ES-I3 (cell line): ENCODE data around the gene TSPAN18.

ENCODE experiments used
- H3K36me3 ChIP-seq: 2 replicates; pipeline ENCODE4 v1.6.1; 2013; ENCODE audit warnings: mild to moderate bottlenecking, low read length, control low read depth, moderate library complexity; ENCODE audit not compliant: insufficient read depth
- H3K4me1 ChIP-seq: 2 replicates; pipeline ENCODE4 v1.6.1; 2013; ENCODE audit warnings: mild to moderate bottlenecking, control low read depth, low read length; ENCODE audit not compliant: insufficient read depth
- H3K9ac ChIP-seq: 2 replicates; pipeline ENCODE4 v1.6.1; 2013; ENCODE audit warnings: low read depth, mild to moderate bottlenecking, low read length, moderate library complexity
- H3K9me3 ChIP-seq: 2 replicates; pipeline ENCODE4 v1.6.1; 2013; ENCODE audit warnings: mild to moderate bottlenecking, low read length, moderate library complexity; ENCODE audit not compliant: control insufficient read depth, insufficient read depth

Gene TSPAN18

DNA sequence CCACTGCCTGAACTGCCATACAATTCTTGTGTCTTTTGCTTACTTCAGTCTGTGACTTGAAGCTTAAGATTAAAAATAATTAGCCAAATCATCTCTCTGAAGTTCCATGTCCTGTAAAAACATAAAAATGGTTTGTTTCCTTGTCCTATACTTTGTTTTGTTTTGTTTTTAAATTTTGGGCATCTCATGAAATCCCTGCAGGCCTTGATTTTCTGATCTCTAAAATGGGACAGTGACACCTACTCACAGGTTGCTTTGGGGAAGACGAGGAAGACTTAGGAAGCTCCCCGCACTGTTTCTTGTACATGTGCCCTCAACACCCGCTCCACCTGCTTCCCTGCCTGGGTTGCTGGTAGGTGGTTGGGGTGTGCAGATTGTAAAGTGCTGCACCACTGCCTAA, 38.9 kb downstream of the TSPAN18 start:
- Histone ChIP-seq H3K9ac (no peak overlapping the region), H3K9me3 (no peaks in the 10 kb centered on the region; the same call in 1 of the 2 replicates), H3K36me3 (no peaks in the 10 kb centered on the region)

GRCh38 chr11:44766112-44766971, 39.6 kb downstream of the TSPAN18 start:
- H3K9me3 ChIP-seq: no peaks in the 10 kb centered on the region; the same call in 1 of the 2 replicates
- H3K36me3 ChIP-seq: no peaks in the 10 kb centered on the region
- no peak overlapping the region for H3K9ac ChIP-seq
- peaks cover 18% of the 10 kb centered on the region for H3K4me1 ChIP-seq

More for the DNA sequence above, 38.9 kb downstream of the TSPAN18 start:
- peaks cover 24% of the 10 kb centered on the region for H3K4me1 ChIP-seq

- H3K9me3 ChIP-seq: no peaks in the 10 kb centered on the region; the same call in 1 of the 2 replicates
- peaks cover 13% of the 10 kb centered on the region for H3K4me1 ChIP-seq
- H3K36me3 ChIP-seq: no peaks in the 10 kb centered on the region
- H3K9ac ChIP-seq: no peak overlapping the region
Observed at GRCh38 chr11:44766972-44767278, 40.2 kb downstream of the TSPAN18 start.

GRCh38 chr11:44767421-44767820, 40.7 kb downstream of the TSPAN18 start:
- no peaks in the 10 kb centered on the region; the same call in 1 of the 2 replicates for H3K9me3 ChIP-seq
- no peaks in the 10 kb centered on the region for H3K36me3 ChIP-seq
- peaks cover 12% of the 10 kb centered on the region; the same call in 1 of the 2 replicates for H3K4me1 ChIP-seq
- H3K9ac ChIP-seq: no peak overlapping the region

DNA sequence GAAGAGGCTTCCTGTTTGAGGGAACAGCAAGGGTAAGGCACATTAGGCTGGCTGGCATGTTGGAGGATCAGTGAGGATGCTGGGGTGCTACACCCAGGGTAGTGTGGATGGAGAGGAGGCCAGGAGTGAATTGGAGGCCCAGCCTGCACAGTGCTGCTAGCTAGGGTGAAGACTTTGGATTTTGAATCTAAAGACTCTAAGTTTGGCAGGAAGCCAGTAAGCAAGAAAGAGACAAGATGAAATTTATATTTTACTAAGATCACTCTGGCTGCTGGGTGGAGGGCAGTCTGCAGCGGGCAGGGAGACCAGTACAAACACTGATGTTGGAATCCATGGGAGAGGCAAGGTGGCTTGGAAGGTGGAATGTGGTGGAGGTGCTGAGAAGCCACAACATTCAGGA, 43.6 kb downstream of the TSPAN18 start:
- H3K36me3 ChIP-seq: no peaks in the 10 kb centered on the region
- no peak overlapping the region for H3K9ac ChIP-seq
- H3K9me3 ChIP-seq: no peaks in the 10 kb centered on the region; the same call in 1 of the 2 replicates
- H3K4me1 ChIP-seq: peaks cover 22% of the 10 kb centered on the region

- Histone ChIP-seq H3K4me1 (peaks cover 20% of the 10 kb centered on the region), H3K9me3 (no peaks in the 10 kb centered on the region; the same call in 1 of the 2 replicates), H3K9ac (no peak overlapping the region), H3K36me3 (no peaks in the 10 kb centered on the region)
Observed at GRCh38 chr11:44771252-44771734, 44.5 kb downstream of the TSPAN18 start.

DNA sequence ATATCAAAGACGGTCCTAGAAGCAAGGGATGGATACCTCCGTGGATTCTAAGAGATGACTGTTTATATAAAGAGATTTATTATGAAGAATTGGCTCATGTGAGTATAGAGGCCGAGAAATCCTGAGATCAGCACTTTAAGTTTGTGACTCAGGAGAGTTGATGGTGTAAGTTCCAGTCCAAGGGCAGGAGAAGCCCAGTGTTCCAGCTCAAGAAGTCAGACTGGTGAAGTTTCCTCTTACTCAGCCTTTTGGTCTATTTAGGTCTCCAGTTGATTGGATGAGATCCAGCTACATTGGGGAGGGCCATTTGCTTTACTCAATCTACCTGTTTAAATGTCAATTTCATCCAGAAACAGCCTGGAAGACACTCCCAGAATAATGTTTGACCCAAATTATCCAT, 45.1 kb downstream of the TSPAN18 start:
- no peaks in the 10 kb centered on the region; the same call in 1 of the 2 replicates for H3K9me3 ChIP-seq
- H3K4me1 ChIP-seq: peaks cover 15% of the 10 kb centered on the region
- no peaks in the 10 kb centered on the region for H3K36me3 ChIP-seq
- H3K9ac ChIP-seq: no peak overlapping the region

- H3K36me3 ChIP-seq: no peaks in the 10 kb centered on the region
- no peaks in the 10 kb centered on the region for H3K9me3 ChIP-seq
- H3K4me1 ChIP-seq: peaks cover 23% of the 10 kb centered on the region
- H3K9ac ChIP-seq: no peak overlapping the region
Observed at GRCh38 chr11:44773351-44773965, 46.7 kb downstream of the TSPAN18 start.

- Histone ChIP-seq H3K9ac (no peak overlapping the region), H3K36me3 (no peaks in the 10 kb centered on the region), H3K4me1 (peaks cover 23% of the 10 kb centered on the region), H3K9me3 (no peaks in the 10 kb centered on the region)
Observed at GRCh38 chr11:44774108-44774507, 47.3 kb downstream of the TSPAN18 start.

DNA sequence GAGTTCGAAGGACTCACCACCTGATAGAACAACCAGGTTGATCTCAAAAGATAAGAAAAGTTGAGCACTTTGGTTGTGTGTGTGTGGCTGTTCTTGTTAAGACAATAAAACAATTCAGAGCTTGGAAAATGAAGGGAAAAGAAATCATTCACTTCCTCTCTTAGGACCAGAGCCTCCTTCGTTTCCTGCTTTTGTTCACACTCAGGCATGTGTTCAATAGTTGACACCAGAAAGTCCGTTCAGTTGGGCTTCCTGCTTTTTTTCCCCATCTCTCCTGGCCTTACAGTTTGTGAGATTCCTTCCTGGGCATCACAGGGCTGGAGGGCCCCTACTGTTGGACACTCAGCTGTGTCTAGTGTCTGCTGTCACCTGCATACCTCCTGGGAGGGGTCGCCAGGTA, 48.0 kb downstream of the TSPAN18 start:
- H3K36me3 ChIP-seq: no peaks in the 10 kb centered on the region
- H3K4me1 ChIP-seq: peaks cover 23% of the 10 kb centered on the region
- H3K9ac ChIP-seq: no peak overlapping the region
- no peaks in the 10 kb centered on the region for H3K9me3 ChIP-seq

GRCh38 chr11:44775366-44775984, 48.7 kb downstream of the TSPAN18 start:
- Histone ChIP-seq H3K9me3 (no peaks in the 10 kb centered on the region), H3K9ac (no peak overlapping the region), H3K4me1 (peaks cover 25% of the 10 kb centered on the region), H3K36me3 (no peaks in the 10 kb centered on the region)

GRCh38 chr11:44775985-44776446, 49.3 kb downstream of the TSPAN18 start:
- Histone ChIP-seq H3K9me3 (no peaks in the 10 kb centered on the region), H3K36me3 (no peaks in the 10 kb centered on the region), H3K4me1 (peaks cover 29% of the 10 kb centered on the region), H3K9ac (no peak overlapping the region)

DNA sequence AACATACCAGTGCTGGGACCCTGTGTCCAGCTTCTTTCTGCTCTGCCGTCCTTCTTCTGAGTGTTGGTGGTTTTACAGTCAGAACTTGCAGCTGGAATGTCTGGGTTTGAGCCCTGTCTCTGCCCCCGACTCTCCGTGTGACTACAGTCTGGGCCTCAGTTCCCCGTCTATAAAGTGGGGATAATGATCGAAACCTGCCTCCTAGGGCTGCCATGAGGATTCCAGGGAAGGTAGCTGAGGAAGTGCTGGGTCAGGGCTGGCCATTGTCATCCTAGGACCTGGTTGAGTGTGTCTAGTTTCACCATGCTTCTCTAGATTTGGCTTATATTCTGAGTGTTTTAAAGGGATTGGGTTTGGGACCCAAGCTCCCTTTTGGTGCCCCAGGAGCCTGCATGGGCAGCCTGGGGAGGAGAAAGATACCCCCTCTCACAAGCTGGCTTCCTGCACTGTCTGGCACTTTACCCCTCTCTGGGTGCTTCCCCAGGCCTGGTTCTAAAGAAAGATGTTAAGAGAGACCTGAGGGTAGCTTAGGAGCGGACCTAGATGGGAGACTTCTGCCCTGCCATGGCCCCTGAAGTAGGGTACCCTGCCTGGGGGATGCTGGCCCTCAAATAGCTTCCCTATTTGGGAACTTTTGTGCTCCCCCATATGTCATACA, 49.9 kb downstream of the TSPAN18 start:
- H3K4me1 ChIP-seq: peaks cover 29% of the 10 kb centered on the region
- no peak overlapping the region for H3K9ac ChIP-seq
- H3K36me3 ChIP-seq: no peaks in the 10 kb centered on the region
- no peaks in the 10 kb centered on the region for H3K9me3 ChIP-seq
